ENCODE measurements around the gene CUBN. TPM values are rescaled to one million over a fixed set of nuclear protein-coding genes. Genes with fewer than 3 reads are reported as not detected.

Gene CUBN
- total RNA-seq, 1 donor from 2014 or later: 2.5 TPM

- no peaks in the 10 kb centered on the region for H3K27me3 Mint-ChIP-seq
- no peaks in the 10 kb centered on the region for H3K4me1 Mint-ChIP-seq
- TF ChIP-seq CTCF (IDR thresholded peaks at IDR 0.05): no peak
- no peak overlapping the region for H3K27ac Mint-ChIP-seq
- H3K36me3 Mint-ChIP-seq (ENCODE audit: low read depth): peaks cover 4% of the 10 kb centered on the region
- DNase-seq (no peak), ATAC-seq (ENCODE audit: low read depth) (no peak)
- ChIA-PET POLR2A (no interaction called here), CTCF (no interaction called here)
- H3K9me3 Mint-ChIP-seq: peaks cover 4% of the 10 kb centered on the region
- intact Hi-C loops (cut with micrococcal nuclease): no loop called here
- no peak overlapping the region for H3K4me3 Mint-ChIP-seq
Measured at GRCh38 chr10:17092986-17093803, 36.4 kb downstream of the CUBN start.

DNA sequence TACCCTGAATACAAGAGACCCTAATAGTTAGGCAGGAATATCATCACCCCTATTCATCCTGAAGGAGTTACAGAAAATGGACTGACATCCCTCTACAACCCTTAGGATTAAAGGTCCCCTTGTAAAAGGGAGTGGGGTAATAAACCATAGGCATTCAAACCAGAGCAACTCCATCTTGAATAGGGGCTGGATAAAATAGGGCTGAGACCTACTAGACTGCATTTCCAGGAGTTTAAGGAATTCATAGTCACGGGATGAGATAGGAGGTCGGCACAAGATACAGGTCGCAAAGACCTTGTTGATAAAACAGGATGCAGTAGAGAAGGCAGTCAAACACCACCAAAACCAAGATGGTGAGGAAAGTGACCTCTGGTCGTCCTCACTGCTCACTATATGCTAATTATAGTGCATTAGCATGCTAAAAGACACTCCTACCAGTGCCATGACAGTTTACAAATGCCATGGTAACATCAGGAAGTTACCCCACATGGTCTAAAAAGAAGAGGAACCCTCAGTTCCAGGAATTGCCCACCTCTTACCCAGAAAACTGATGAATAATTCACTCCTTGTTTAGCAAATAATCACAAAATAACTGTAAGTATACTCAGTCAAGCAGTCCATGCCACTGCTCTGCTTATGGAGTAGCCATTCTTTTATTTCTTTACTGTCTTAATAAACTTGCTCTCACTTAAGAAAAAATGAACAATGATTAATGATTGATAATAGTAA lies 37.2 kb downstream of the CUBN start:
- no peak for TF ChIP-seq CTCF (IDR thresholded peaks at IDR 0.05)
- Mint-ChIP-seq H3K36me3 (ENCODE audit: low read depth) (peaks cover 4% of the 10 kb centered on the region), H3K4me3 (no peak overlapping the region), H3K27me3 (no peaks in the 10 kb centered on the region), H3K27ac (no peak overlapping the region), H3K9me3 (peaks cover 4% of the 10 kb centered on the region), H3K4me1 (no peaks in the 10 kb centered on the region)
- CTCF ChIA-PET: no interaction called here
- DNase-seq (no peak), ATAC-seq (ENCODE audit: low read depth) (no peak)
- intact Hi-C loops (cut with micrococcal nuclease): no loop called here
- POLR2A ChIA-PET: no interaction called here

DNA sequence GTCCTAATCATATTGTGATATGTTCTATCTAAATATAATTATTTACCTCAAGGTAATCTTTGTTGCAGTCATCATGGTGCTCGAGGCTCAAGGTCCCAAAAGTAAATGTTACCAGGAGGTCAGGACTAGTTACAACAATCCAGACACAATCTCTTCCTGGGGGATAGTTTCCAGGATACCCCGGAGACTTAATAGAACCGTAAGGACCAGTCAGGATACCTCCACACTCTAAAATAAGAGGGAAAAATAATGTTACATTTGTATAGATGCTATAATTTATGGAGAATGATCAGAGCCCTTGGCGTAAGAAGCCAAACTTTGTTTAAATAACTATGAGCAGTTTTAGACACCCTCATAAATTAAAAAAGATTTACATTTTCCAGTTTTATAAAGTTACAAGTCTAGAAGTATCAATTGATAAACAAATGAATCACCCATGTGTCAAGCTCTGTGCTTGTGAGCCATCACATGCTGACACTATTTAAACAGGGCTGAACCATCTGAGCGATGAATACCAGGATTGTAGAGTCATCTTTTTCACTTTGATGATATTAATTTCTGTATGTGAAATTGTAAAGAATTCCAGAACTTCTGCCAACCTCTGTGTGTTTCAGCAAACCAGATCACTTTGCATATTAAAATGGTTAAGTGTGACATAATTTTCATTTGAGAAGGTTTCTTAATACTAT lies 41.3 kb downstream of the CUBN start:
- H3K4me3 Mint-ChIP-seq: no peak overlapping the region
- ChIA-PET POLR2A (no interaction called here), CTCF (no interaction called here)
- H3K9me3 Mint-ChIP-seq: no peaks in the 10 kb centered on the region
- intact Hi-C loops (cut with micrococcal nuclease): no loop called here
- H3K27me3 Mint-ChIP-seq: no peaks in the 10 kb centered on the region
- no peaks in the 10 kb centered on the region for H3K4me1 Mint-ChIP-seq
- H3K36me3 Mint-ChIP-seq (ENCODE audit: low read depth): peaks cover 10% of the 10 kb centered on the region
- no peak for TF ChIP-seq CTCF (IDR thresholded peaks at IDR 0.05)
- ATAC-seq (ENCODE audit: low read depth): no peak
- DNase-seq: no peak
- no peak overlapping the region for H3K27ac Mint-ChIP-seq

DNA sequence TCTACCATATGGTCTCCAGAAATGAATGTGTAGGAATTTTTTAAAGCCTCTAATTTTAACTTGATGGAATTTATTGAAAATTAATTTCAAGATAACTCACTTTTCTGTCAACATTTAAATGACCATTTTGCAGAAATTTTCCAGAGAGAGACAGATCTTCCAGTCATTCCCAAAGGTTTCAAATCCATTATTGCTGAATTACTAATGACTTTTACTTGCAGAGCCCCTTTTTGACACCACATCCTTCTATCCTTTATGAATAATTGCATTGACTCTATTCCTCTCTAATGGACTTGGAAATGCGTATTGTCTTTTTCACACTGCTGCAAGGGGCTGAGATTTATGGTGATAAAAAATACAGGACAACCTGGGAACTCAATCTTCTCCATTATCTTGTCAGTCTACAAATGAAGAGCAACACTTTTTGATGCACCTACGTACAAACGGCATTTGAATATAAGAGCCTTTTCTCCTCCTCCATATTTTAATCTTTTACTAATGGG lies 42.7 kb downstream of the CUBN start:
- peaks cover 15% of the 10 kb centered on the region for H3K36me3 Mint-ChIP-seq (ENCODE audit: low read depth)
- intact Hi-C loops (cut with micrococcal nuclease): no loop called here
- no peaks in the 10 kb centered on the region for H3K27me3 Mint-ChIP-seq
- H3K9me3 Mint-ChIP-seq: no peaks in the 10 kb centered on the region
- POLR2A ChIA-PET: no interaction called here
- no peaks in the 10 kb centered on the region for H3K4me1 Mint-ChIP-seq
- no peak overlapping the region for H3K27ac Mint-ChIP-seq
- DNase-seq: no peak
- CTCF ChIA-PET: no interaction called here
- TF ChIP-seq CTCF (IDR thresholded peaks at IDR 0.05): no peak
- H3K4me3 Mint-ChIP-seq: no peak overlapping the region
- ATAC-seq (ENCODE audit: low read depth): no peak

Measured in activated B cell treated with CpG ODN at 0.5 μM for 24 hours (primary cell).